ENCODE data around the gene MAP3K20.
"Not testable (repeated sequence)": the region's sequence is repeated elsewhere in the genome, so short reads cannot be mapped to it uniquely, and the experiment has no call there.

Gene MAP3K20

GRCh38 chr2:173287594-173287993 lies 211.9 kb downstream of the MAP3K20 start:
- DNase-seq, result no peak

- no peak for DNase-seq
Observed at GRCh38 chr2:173288561-173288960, 212.9 kb downstream of the MAP3K20 start.

DNA sequence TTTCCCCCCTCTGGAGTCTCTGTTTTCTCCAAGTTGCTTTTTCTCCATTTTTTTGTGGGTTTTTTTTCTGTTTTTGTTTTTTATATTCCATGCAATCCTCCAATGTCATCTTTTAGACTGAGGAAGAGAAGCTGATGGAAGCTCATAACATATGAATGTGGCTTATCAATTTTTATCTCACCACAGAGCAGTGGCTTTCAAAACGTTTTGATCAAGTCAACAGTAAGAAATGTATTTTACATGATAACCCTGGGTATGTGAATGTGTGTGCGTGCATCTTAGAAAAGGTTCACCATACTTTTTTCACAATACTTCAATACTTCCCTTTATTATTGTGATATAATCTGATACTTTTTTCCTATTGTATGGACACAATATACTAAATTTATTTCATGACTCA lies 214.4 kb downstream of the MAP3K20 start:
- DNase-seq, result no peak

DNA sequence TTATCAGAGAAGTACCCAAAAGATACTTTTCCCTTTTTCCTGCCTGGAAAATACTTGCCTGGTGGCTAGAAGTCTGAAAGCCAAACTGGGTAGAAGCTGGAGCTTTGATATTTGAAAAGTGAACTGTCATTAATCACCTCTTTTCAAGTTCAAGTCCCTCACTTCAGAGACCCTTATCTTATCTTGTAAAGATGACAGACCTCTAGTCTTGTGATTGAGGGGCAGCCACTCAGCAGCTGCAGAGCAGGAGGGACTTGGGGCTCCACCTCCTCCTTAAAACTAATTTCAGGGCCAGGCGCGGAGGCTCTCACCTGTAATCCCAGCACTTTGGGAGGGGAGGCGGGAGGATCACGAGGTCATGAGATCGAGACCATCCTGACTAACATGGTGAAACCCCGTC lies 214.9 kb downstream of the MAP3K20 start:
- no peak for DNase-seq

GRCh38 chr2:173291412-173291811 lies 215.8 kb downstream of the MAP3K20 start:
- DNase-seq, result no peak

DNA sequence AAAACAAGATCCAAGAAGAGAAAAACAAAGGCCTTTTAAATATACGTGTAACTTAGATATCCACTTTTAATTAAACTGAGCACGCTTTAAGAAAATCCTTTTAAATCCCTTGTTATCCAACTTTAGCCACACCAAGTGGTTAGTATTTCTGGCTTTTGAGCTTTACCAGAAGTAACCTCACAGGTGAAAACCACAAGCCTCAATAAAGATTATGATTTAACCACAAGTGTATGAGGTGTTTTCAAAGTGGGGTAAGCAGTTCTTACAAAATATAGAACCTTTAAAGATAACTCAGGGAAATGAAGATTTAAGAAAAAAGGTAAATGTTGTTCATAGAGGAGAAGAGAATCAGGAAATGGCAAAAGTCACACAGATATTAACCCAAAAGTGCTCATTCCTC lies 220.6 kb downstream of the MAP3K20 start:
- DNase-seq, result no peak

DNA sequence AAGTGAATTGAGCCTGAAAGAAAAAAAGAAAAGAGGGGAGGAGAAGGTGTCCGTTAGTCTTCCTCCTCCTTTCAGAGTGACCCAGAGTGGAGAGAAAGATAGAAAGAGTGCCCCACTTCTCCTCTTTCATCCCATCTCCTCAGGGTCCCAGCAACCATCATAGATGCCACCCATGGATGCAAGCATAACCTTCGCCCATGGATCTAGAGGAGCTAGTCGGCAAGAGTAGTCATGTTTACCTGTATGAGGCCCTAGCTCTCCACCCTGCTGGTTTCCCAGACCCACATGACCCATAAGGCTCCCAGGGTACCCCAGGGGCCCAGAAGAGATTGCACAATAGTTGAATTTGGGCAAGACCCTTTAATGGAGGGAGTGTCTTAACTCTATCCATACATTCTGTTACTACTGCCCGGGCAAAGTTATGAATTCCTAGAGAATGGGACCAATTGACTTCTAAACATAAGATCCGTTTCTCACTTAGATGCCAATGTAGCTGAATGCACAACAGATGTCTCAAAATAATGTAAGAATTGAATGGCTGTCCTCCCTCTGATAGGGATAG lies 223.0 kb downstream of the MAP3K20 start:
- DNase-seq, result no peak

DNA sequence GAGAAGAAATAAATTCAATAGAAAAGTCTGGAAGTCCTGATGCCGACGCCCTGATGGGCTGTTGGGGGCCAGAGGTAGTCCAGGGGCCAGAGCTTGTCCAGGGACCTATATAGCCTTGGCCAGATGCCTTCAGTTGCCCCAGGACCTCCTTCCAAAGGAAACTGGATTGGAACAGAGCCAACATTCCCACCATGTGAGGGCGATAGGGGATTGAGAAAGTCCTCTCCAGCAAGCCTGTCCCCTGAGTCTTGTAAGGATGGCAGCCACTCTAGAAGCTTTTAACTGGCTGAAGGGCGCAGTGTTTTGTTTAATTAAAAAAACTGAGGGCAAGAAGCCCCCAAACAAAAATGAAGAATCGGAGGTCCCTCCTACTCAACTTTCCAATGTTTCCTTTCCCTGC lies 224.1 kb downstream of the MAP3K20 start:
- DNase-seq, result no peak

- DNase-seq, result no peak
Observed at GRCh38 chr2:173300458-173300857, 224.8 kb downstream of the MAP3K20 start.

DNA sequence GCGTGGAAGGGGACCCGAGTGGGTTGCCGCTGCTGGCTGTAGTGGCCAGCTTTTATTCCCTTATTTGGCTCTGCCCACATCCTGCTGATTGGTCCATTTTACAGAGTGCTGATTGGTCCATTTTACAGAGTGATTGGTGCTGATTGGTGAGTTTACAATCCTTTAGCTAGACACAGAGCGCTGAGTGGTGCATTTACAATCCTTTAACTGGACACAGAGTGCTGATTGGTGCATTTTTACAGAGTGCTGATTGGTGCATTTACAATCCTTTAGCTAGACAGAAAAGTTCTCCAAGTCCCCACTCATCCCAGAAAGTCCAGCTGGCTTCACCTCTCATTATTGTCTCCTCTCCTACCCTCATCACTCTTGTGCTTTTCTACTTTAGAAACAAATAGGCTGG lies 225.9 kb downstream of the MAP3K20 start:
- DNase-seq, result not testable (repeated sequence)

DNA sequence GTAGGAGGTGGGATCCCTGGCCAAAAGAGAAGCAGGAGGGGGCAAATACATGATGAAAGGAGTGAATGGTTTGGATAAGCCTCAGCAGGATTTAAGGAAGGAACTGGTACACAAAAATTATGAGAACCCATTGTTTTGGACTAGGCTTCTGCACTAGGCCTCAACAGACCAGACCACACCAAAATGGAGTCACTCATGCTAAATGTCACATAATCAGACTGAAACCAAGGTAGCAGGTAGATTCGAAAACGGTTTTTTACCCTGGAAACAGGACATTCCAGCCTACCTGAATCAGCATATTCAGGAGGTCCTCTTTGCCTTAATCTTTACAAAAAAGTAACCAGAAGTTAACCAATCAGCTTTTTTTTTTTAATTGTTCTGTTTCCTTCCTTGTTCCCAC lies 229.7 kb downstream of the MAP3K20 start:
- DNase-seq, result no peak

GRCh38 chr2:173307293-173307692 lies 231.6 kb downstream of the MAP3K20 start:
- DNase-seq, result no peak

DNA sequence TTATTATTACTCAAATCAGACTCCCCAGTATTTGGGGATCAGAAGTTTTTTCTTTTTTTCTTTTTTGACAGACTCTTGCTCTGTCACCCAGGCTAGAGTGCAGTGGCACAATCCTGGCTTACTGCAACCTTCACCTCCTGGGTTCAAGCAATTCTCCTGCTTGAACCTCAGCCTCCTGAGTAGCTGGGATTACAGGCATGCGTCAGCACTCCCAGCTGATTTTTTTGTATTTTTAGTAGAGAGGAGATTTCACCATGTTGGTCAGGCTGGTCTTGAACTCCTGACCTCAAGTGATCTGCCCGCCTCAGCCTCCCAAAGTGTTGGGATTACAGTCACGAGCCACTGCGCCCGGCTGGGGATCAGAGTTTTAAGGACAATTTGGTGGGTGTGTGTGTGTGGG lies 233.7 kb downstream of the MAP3K20 start:
- not testable (repeated sequence) for DNase-seq

DNA sequence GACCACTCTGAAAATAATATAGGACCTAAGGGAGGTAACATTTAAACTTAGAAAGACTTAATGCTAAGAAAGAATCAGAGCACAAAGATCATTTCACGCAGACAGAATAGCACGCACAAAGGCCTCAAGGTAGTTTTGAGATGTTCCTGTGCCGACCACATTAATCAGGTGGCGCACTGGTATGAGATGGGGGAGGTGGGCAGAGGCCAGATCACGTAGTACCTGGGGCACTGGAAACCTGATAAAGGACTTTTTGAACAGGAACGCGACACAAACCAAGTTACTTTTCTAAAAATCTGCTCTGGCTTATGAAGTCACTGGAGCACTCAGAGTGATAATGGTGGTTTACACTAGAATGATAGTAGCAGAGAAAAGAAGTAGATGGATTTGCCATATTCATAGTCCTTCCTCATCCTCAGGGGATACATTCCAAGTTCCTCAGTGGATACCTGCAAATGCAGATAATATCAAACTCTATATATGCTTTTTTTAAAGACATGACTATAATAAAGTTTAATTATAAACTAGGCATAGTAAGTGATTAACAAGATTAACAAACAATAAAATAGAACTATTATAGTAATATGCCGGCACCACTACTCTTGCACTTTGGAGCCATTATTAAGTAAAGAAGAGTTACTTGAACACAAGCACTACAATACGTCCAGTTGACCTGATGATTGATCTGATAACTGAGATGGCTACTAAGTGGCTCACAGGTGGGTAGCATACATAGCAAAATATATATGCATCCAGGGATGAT lies 236.4 kb downstream of the MAP3K20 start:
- no peak for DNase-seq

Measured in NCI-H2029 (cell line).